SIG-M5 treated with dmso at 0.1 percent for 504 hours (cell line): Measurements from ENCODE around the gene PSD2.

ENCODE experiments used
- DNase-seq: peaks from one replicate; lab custom pipeline; 2025; ENCODE audit not compliant: unreplicated experiment; lab: John Stamatoyannopoulos, UW

The PSD2 gene

GRCh38 chr5:139854029-139854605 is 58.5 kb downstream of the PSD2 start:
- DNase-seq: no peak

DNA sequence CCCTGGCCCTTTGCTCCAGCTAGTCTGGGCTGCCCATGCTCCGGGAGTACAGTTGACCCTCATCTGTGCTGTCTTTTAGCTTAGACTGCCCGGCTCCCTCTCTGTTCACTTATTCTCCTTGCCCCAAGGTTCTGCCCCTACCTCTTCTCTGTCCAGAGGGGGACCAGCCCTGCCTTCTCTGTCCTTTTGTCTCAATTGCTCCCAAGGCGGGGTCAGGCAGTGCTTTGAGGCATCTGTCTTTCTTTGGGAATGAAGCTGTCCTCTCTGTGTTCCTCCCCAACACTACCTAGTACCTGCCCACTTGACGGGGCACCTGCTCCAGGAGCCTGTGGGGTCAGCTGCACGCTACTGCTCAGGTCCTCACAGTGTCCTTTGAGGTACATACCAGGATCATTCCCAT is 59.3 kb downstream of the PSD2 start:
- no peak for DNase-seq

DNA sequence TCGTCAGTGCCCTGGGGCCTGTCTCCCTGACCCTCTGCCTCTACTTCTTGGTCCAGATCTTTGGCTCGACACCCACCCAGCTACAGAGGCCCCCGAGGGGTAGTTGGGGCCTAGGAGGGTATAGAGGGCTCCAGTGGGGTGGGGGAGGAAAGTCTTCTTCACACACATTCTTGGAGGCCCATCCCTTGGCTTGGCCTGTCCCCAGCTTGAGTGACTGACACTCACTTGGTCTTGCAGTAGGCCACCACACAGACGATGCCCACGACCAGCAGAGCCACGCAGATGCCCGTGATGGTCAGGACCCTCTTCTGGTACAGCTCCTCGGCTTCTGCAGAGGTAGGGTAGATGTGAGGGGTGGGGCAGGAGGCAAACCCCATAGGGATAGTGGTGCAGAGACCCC is 59.8 kb downstream of the PSD2 start:
- no peak for DNase-seq

DNA sequence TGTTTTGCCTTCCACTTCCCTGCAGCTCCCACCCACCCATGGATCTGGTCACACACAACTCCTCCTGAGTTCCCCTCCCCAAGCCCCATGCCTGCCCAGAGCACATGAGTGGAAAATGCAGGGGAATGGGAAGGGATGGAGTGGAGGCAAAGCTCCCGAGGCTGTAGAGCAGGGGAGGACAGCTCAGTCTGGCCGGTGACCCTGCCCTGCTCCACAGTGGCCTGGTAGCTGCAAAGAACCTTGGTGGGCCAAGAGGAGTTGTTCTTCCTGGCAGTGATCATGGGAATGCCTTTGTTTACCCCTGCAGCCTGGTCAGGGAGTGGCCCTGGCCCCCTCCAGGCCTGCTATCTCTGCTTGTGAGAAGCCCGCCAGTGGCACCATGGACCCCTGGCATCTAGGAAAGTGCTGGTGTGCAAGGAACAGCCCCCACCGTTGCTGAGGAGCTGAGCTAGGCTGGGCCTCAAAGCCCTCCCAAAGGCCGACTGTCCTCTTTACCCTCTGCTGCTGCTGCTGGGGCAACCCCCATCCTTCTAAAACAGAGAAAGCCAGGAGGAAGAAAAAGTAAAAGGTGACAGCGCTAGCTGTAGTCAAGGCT is 60.4 kb downstream of the PSD2 start:
- no peak for DNase-seq

DNA sequence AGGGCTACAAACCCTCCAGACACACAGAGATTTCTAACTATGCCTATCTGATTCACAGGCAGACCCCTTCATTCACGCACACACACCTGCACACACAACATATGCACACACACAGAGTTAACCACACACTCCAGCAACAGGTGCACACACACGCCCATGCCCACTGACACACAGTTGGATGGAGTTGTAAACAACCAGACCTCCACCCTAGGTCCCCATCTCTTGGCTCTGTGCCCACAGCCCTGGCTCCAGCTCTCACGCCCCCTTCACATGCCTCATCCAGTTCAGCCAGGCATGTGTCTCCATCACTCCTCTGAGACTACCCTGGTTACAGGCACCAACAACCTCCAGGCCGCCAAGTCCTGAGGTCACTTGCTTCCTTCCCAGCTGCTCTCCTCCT is 61.1 kb downstream of the PSD2 start:
- no peak for DNase-seq

DNA sequence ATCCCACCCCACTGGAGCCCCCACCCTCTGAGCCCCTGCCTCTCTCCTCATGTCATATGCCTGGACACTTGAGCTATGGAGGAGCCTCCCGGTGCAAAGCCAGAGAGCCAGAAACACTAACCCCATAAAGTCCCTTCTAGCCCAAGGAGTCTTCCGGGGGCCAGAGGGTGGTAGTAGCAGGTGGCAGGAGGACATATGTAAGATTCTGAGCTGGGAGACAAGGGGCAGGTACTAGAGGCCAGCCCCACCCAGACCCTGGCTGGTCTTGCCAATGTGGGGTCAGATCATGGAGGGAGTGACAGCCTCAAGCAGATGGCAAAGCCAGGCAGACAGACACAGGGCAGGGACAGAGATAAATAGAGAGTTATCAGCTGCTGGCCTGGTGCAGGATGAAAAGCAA is 63.4 kb downstream of the PSD2 start:
- DNase-seq: no peak

- no peak for DNase-seq
Observed at GRCh38 chr5:139861021-139861888, 65.6 kb downstream of the PSD2 start.

DNA sequence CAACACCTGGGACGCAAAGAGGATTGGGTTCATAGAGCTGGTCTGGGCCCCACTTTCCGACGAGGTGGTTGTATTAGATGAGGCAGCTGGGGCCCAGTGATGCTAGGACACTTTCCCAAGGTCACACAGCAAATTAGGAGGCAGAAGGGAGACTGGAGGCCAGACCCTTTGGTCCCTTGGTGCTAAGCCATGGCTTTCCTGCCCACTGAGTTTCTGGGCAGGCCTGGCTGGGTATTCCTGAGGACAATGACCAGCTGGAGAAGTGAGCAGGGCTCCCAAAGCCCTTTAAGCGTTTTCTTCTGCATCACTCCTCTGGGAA is 66.2 kb downstream of the PSD2 start:
- DNase-seq: no peak

DNA sequence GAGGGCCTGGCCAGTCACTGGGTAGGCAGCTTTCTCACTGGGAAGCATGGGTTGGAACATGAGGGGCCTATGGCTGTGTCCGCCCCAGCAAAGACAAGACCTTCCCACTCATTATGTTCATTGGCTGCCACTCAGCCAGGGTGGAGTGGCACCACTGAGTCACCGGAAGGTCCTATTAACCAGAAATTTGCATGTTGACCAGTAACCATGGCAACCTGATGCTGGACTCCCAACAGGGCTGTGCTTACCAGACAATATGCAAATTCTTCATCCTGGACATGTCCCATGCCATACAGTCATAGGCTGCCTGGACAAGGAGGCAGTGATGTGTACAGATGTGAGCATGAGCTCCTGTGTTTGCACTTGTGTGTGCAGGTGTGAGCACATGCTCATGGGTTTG is 66.7 kb downstream of the PSD2 start:
- no peak for DNase-seq

- no peak for DNase-seq
Observed at GRCh38 chr5:139862803-139863202, 67.2 kb downstream of the PSD2 start.

DNA sequence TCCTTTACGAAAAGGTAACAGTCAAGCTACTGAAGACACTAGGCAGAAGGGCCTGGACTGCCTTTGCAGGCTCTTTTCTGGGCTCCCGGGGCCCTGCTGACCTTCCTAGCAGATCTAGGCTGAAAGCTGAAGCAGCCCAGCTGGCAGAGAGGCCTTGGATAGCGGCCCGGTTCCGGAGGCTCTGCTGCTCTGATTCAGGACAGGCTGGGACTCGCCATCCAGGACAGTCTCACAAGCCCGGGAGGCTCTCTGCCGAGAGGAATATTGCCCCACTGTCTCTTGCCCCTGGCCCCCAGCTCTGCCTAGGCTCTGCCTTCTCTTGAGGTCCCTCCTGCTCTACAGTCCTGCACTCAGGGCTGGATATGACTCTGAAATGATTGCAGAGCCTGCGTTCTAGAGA is 67.8 kb downstream of the PSD2 start:
- no peak for DNase-seq

- peak; percentile 53 for DNase-seq
Observed at GRCh38 chr5:139863855-139864558, 68.4 kb downstream of the PSD2 start.

DNA sequence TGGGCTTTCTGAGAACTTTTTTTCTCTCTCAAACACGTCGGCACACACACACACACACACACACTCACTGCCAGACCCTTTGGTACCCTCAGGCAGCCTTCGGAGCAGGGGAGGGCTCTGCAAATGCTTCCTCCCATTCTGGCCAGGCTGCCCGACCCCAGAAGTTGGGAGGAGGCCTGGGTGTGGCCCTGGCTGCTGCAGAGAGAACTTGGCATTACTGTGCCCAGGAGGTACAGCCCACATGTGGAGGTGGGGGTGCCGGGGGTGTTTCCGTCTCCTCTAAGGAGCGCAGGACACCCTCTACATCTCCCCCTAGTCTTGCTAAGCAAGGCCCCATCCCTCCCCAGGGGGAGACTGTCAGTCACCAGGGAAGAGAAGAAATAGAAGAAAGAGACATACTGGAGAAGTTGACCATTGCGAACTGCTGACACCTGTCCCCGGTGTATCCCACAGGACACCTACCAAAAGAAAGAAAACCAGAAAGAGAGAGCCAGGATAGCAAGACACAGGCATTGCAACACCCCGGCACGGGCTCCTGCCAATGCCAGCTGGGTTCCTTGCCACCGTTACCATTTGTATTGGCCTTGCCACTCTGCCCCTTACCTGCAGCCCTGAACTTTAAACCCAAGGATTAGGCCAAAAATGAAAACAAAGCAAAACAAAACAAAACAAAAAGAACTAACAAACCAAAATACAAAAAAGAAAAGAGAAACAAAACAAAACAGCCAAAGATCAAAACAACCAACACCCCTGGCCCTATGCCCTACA is 69.3 kb downstream of the PSD2 start:
- DNase-seq: no peak

DNA sequence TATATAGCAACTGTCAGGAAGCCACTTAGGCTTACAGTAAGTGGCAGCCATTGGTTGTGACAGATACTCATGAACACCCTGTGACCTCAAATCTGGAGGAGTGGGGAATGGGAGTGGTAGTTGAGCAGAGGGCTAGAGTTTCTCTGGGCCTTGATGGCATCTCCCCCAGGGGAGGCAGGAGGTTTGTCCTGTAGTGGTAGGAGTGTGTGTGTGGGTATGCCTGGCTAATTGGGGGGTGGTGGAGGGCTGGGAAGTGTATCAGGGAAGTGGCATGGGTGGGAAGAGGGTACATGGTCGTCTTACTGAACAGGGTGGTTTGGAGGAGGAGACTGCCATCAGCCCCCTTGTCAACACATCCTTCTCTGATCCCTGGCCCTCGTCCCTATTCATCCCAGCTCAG is 71.5 kb downstream of the PSD2 start:
- no peak for DNase-seq

DNA sequence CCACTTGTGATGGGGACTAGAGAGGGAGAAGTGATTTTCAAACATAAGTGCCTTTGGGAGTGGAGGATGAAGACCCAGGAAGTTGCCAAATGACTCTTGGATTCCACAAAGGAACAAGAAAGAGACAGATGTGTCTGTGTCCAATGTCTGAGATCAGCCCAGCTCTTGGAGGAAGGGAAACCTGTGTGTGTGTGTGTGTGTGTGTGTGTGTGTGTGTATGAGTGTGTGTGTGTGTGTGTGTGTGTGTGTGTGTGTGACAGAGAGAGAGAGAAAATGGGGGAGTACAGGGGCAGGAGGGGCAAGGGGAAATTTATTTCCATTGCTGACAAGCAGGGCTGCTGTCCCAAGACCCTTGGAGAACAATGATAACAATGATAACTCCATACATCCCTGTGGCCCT is 72.0 kb downstream of the PSD2 start:
- no peak for DNase-seq

DNA sequence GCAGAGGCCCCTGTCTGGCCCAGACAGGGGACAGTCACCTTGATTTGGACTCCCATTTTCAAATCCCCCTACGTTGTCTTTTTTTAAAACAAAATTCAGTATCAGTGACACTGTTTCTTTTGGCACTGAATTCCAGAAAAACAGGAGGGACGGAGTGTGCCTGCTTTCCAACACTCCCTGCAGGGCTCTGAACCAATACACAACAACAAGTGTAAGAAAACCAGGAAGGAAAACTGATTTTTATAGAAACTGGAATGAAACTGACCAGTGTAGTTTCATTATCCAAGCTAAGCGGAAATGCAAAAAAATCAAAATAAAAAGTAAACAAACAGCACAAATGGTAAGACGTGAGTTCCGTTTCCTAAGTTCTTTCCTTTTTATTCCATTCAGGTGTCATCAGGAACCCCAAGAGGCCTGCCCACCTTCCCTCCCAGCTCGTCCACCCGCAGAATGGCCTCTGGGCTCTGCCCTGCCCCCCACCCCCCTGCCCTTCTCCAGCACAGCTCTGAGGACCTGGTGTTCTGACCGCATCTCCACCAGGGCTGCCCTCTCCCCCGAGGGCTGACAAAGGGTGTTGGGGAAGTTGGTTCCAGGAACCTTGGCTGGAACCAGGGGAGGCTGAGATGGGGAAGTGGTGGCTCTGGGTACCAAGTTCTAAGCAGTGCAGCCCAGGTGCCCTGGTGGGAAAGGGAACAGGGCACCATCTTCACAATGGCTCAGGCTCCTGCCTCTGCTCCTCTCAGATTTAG is 73.6 kb downstream of the PSD2 start:
- DNase-seq: no peak

- DNase-seq: no peak
Observed at GRCh38 chr5:139870677-139871076, 75.1 kb downstream of the PSD2 start.

GRCh38 chr5:139871614-139872013 is 76.0 kb downstream of the PSD2 start:
- DNase-seq: no peak

DNA sequence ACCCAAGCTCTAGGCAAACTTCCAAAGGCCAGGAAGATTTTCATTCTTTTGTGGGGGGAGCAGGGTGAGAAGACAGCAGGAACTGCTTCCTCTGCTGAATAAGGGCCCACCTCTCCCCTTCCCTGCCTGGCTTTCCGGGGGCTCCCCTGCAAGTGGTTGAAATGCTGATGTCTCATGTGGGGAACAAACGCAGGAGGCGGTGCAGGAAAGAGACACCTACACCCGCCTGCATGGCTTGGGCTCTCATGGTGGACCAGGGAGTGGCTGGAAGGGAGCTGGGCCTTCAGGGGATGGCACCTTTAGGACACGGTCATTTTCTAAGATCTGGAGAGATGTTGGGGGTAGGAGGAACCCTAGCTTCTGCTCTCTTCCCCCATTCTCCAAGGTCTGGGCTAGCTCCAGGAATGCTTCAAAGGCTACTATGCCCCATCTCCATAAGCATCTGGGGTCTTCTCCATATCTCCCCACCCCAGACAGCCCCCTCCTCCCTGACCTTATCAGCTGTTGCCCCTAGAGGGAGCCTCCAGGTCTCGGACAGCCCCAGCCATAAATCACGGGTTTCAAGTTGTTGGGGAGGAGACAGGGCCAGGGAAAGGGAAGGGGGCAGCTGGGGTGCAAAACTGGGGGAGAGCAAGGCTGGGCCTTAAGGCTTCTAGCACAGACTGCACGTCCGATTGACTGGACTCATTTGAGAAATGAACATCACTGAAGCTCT is 76.6 kb downstream of the PSD2 start:
- no peak for DNase-seq
